ENCODE results near the gene JSRP1.

GRCh38 chr19:2252797-2253105, 3.5 kb downstream of the JSRP1 start:
- TF ChIP-seq CTCF (IDR thresholded peaks at IDR 0.05 in 2 of 3, conservative IDR thresholded peaks at IDR 0.05 in 1 of 3; ENCODE audit: control insufficient read depth in 2 of 3, extremely low read depth in 1 of 3, insufficient read depth in 1 of 3, low read depth in 3 of 3, low read length in 3 of 3) (no peak), MXI1 (IDR thresholded peaks at IDR 0.05; ENCODE audit: low read depth, low read length) (no peak), SUPT20H (IDR thresholded peaks at IDR 0.05; ENCODE audit: borderline replicate concordance, control insufficient read depth, low read depth, low read length) (no peak), SUZ12 (IDR thresholded peaks at IDR 0.05; ENCODE audit: unreplicated experiment) (no peak)

Data from GM12878 (cell line).